Vagina (tissue), 2 donors: ENCODE results near the gene SUSD6.

Experiments
- POLR2A ChIP-seq, 2 donors: fragments of 450-650 bp; IDR thresholded peaks; one replicate each; pipeline ENCODE4 v1.6.1; 2017; ENCODE audit warnings: antibody characterized with exemption in 2 of 2, mild to moderate bottlenecking in 2 of 2, moderate library complexity in 2 of 2
- POLR2AphosphoS5 ChIP-seq, 2 donors: sonication (generic); formaldehyde crosslinking; IDR thresholded peaks; one replicate each; pipeline ENCODE4 v1.9.0; 2017; ENCODE audit warnings: antibody characterized with exemption in 2 of 2, mild to moderate bottlenecking in 2 of 2, low read depth in 1 of 2; ENCODE audit not compliant: insufficient read depth in 1 of 2
- TF ChIP-seq, protein P1 (sequence below), 3 experiments: fragments of 450-650 bp in 2 of 3; fragments of 200-600 bp in 1 of 3; sonication (generic) in 1 of 3; IDR thresholded peaks; one replicate each; pipeline ENCODE4 v1.5.1; 2017 to 2019; ENCODE audit warnings: antibody characterized with exemption in 3 of 3, mild to moderate bottlenecking in 2 of 3, moderate library complexity in 2 of 3

GRCh38 chr14:69665631-69666030, 54.2 kb downstream of the SUSD6 start:
- TF ChIP-seq POLR2AphosphoS5 (IDR thresholded peaks at IDR 0.05; ENCODE audit: insufficient read depth in 1 of 2, low read depth in 1 of 2) (no peak), POLR2A (IDR thresholded peaks at IDR 0.05) (no peak)
- TF ChIP-seq, protein P1, sequence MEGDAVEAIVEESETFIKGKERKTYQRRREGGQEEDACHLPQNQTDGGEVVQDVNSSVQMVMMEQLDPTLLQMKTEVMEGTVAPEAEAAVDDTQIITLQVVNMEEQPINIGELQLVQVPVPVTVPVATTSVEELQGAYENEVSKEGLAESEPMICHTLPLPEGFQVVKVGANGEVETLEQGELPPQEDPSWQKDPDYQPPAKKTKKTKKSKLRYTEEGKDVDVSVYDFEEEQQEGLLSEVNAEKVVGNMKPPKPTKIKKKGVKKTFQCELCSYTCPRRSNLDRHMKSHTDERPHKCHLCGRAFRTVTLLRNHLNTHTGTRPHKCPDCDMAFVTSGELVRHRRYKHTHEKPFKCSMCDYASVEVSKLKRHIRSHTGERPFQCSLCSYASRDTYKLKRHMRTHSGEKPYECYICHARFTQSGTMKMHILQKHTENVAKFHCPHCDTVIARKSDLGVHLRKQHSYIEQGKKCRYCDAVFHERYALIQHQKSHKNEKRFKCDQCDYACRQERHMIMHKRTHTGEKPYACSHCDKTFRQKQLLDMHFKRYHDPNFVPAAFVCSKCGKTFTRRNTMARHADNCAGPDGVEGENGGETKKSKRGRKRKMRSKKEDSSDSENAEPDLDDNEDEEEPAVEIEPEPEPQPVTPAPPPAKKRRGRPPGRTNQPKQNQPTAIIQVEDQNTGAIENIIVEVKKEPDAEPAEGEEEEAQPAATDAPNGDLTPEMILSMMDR (IDR thresholded peaks at IDR 0.05), result no peak
